WTC11 (cell line): Measurements from ENCODE around the gene SLC66A2. TPM values are rescaled to one million over a fixed set of nuclear protein-coding genes. Genes with fewer than 3 reads are reported as not detected.

ENCODE experiments used
- ATAC-seq: fragments of 200-7000 bp; cut with Tn5 transposase; 2 replicates; pipeline ENCODE4 v1.10.0; 2021; ENCODE audit warnings: mild to moderate bottlenecking, moderate library complexity
- CTCF ChIA-PET: fragments of 300-600 bp; sonication (Branson Sonifier 250); formaldehyde crosslinking; loops from one replicate; lab custom pipeline; 2021; ENCODE audit warnings: antibody characterized with exemption; lab: Charles Lee
- POLR2A ChIA-PET: fragments of 350-600 bp; sonication (Branson Sonifier 250); formaldehyde crosslinking; loops from one replicate; lab custom pipeline; 2021; ENCODE audit warnings: antibody characterized with exemption; lab: Charles Lee
- DNase-seq: peaks from one replicate; pipeline ENCODE4 v3.0.0; 2021; ENCODE audit warnings: low spot score
- H3K27ac Mint-ChIP-seq: 2 replicates; pipeline ENCODE4 v1.8.0; 2021; ENCODE audit warnings: mixed read lengths
- H3K27me3 Mint-ChIP-seq: 2 replicates; pipeline ENCODE4 v1.8.0; 2021; ENCODE audit warnings: low read depth, mild to moderate bottlenecking, moderate library complexity, mixed read lengths
- H3K36me3 Mint-ChIP-seq: 2 replicates; pipeline ENCODE4 v1.8.0; 2021; ENCODE audit warnings: mixed read lengths
- H3K4me1 Mint-ChIP-seq: 2 replicates; pipeline ENCODE4 v1.8.0; 2022; ENCODE audit warnings: mixed read lengths
- H3K4me3 Mint-ChIP-seq: 2 replicates; pipeline ENCODE4 v1.8.0; 2021; ENCODE audit warnings: mild to moderate bottlenecking, moderate library complexity, mixed read lengths
- H3K9me3 Mint-ChIP-seq: 2 replicates; pipeline ENCODE4 v1.8.0; 2021; ENCODE audit warnings: mixed read lengths
- AFF4 ChIP-seq: sonication (generic); formaldehyde crosslinking; IDR thresholded peaks from 2 replicates; pipeline ENCODE4 v1.8.1; 2023; ENCODE audit warnings: mild to moderate bottlenecking, missing genetic modification reagents, borderline replicate concordance
- ARID4B ChIP-seq: sonication (generic); formaldehyde crosslinking; IDR thresholded peaks from 2 replicates; pipeline ENCODE4 v1.8.0; 2023; ENCODE audit warnings: missing genetic modification reagents, mild to moderate bottlenecking, borderline replicate concordance
- ATF2 ChIP-seq: sonication (generic); formaldehyde crosslinking; IDR thresholded peaks from 2 replicates; pipeline ENCODE4 v1.8.1; 2022; ENCODE audit warnings: low read depth, missing genetic modification reagents, borderline replicate concordance
- CREB1 ChIP-seq: sonication (generic); formaldehyde crosslinking; IDR thresholded peaks from 2 replicates; pipeline ENCODE4 v1.8.0; 2023; ENCODE audit warnings: mild to moderate bottlenecking, missing genetic modification reagents
- E2F4 ChIP-seq: sonication (generic); formaldehyde crosslinking; IDR thresholded peaks from 2 replicates; pipeline ENCODE4 v1.8.1; 2022; ENCODE audit warnings: low read depth, mild to moderate bottlenecking, moderate library complexity, missing genetic modification reagents, borderline replicate concordance
- ELF4 ChIP-seq: sonication (generic); formaldehyde crosslinking; IDR thresholded peaks from 2 replicates; pipeline ENCODE4 v1.8.1; 2022; ENCODE audit warnings: low read depth, mild to moderate bottlenecking, moderate library complexity, missing genetic modification reagents
- ERG ChIP-seq: fragments of 250-450 bp; sonication (Bioruptor Pico); IDR thresholded peaks from 2 replicates; pipeline ENCODE4 v1.8.0; 2021; ENCODE audit warnings: mild to moderate bottlenecking
- GABPB1 ChIP-seq: sonication (generic); formaldehyde crosslinking; IDR thresholded peaks from 2 replicates; pipeline ENCODE4 v1.8.1; 2023; ENCODE audit warnings: mild to moderate bottlenecking, missing genetic modification reagents
- GRHL2 ChIP-seq: fragments of 250-450 bp; sonication (Bioruptor Pico); IDR thresholded peaks from 2 replicates; pipeline ENCODE4 v1.8.0; 2022; ENCODE audit warnings: mild to moderate bottlenecking, moderate library complexity; ENCODE audit not compliant: insufficient replicate concordance, severe bottlenecking
- NFE2L1 ChIP-seq: sonication (generic); formaldehyde crosslinking; IDR thresholded peaks from 2 replicates; pipeline ENCODE4 v1.8.1; 2023; ENCODE audit warnings: missing genetic modification reagents
- NFYB ChIP-seq: sonication (generic); formaldehyde crosslinking; conservative IDR thresholded peaks from 2 replicates; pipeline ENCODE4 v1.8.0; 2022; ENCODE audit warnings: low read depth, missing genetic modification reagents
- NR2C2 ChIP-seq: sonication (generic); formaldehyde crosslinking; IDR thresholded peaks from 2 replicates; pipeline ENCODE4 v1.8.0; 2022; ENCODE audit warnings: mild to moderate bottlenecking, missing genetic modification reagents
- PREB ChIP-seq: sonication (generic); formaldehyde crosslinking; IDR thresholded peaks from 2 replicates; pipeline ENCODE4 v1.8.1; 2022; ENCODE audit warnings: mild to moderate bottlenecking, missing genetic modification reagents, moderate library complexity, borderline replicate concordance
- TCF7 ChIP-seq: sonication (generic); formaldehyde crosslinking; IDR thresholded peaks from 2 replicates; pipeline ENCODE4 v1.8.0; 2022; ENCODE audit warnings: mild to moderate bottlenecking, low read depth, missing genetic modification reagents, moderate library complexity
- ZNF121 ChIP-seq: sonication (generic); formaldehyde crosslinking; IDR thresholded peaks from 2 replicates; pipeline ENCODE4 v1.8.0; 2023; ENCODE audit warnings: missing genetic modification reagents
- ZNF219 ChIP-seq: sonication (generic); formaldehyde crosslinking; IDR thresholded peaks from 2 replicates; pipeline ENCODE4 v1.8.0; 2023; ENCODE audit warnings: missing genetic modification reagents, mild to moderate bottlenecking, borderline replicate concordance
- ZNF317 ChIP-seq: sonication (generic); formaldehyde crosslinking; IDR thresholded peaks from 2 replicates; pipeline ENCODE4 v1.8.1; 2023; ENCODE audit warnings: low read depth, mild to moderate bottlenecking, moderate library complexity, missing genetic modification reagents, borderline replicate concordance
- ZNF423 ChIP-seq: fragments of 250-450 bp; sonication (Bioruptor Pico); IDR thresholded peaks from 2 replicates; pipeline ENCODE4 v2.1.2; 2022; ENCODE audit warnings: mild to moderate bottlenecking, moderate library complexity
- total RNA-seq: library from RNA; stranded (reverse); gene quantifications from 3 replicates; pipeline ENCODE4 v1.2.3, GENCODE V29; 2021

Gene SLC66A2
- total RNA-seq, 1 experiment from 2014 or later: 20.9 TPM

- TF ChIP-seq ARID4B: no peak
- no peak for TF ChIP-seq E2F4 (CRISPR knock-in tag)
Observed at GRCh38 chr18:79870301-79871025, 81.0 kb downstream of the SLC66A2 start (continued).

GRCh38 chr18:79869591-79870300 is 81.7 kb downstream of the SLC66A2 start:
- ATAC-seq (no peak), DNase-seq (no peak)
- Mint-ChIP-seq H3K4me1 (no peaks in the 10 kb centered on the region), H3K9me3 (no peaks in the 10 kb centered on the region), H3K27me3 (no peaks in the 10 kb centered on the region), H3K27ac (no peak overlapping the region), H3K4me3 (no peak overlapping the region), H3K36me3 (no peaks in the 10 kb centered on the region)
- ChIA-PET POLR2A (no interaction called here), CTCF (no interaction called here)
- TF ChIP-seq ERG (CRISPR knock-in tag): no peak
- no peak for TF ChIP-seq ATF2 (CRISPR knock-in tag)
- no peak for TF ChIP-seq TCF7 (CRISPR knock-in tag)
- TF ChIP-seq CREB1: no peak
- TF ChIP-seq AFF4 (CRISPR knock-in tag): no peak
- TF ChIP-seq ZNF423 (CRISPR knock-in tag): no peak
- TF ChIP-seq NFYB: no peak
- no peak for TF ChIP-seq GABPB1 (CRISPR knock-in tag)
- TF ChIP-seq ELF4 (CRISPR knock-in tag): no peak
- no peak for TF ChIP-seq ZNF121
- no peak for TF ChIP-seq NR2C2 (CRISPR knock-in tag)
- no peak for TF ChIP-seq ZNF219 (CRISPR knock-in tag)
- no peak for TF ChIP-seq NFE2L1 (CRISPR knock-in tag)
- TF ChIP-seq PREB: no peak
- no peak for TF ChIP-seq GRHL2 (CRISPR knock-in tag)
- no peak for TF ChIP-seq ZNF317 (CRISPR knock-in tag)
